ENCODE measurements around the gene CDHR3.
"Not testable (repeated sequence)": the region's sequence is repeated elsewhere in the genome, so short reads cannot be mapped to it uniquely, and the experiment has no call there.

CDHR3 gene

GRCh38 chr7:105963038-105963667 is at the start of gene CDHR3:
Gene CDHR3, plus strand, starts transcription at chr7:105963264. Its CDS starts 55 bp downstream, at chr7:105963319.
- no peak for DNase-seq (ENCODE audit: low read depth in 4 of 4, low spot score in 1 of 4)

- no peak for DNase-seq (ENCODE audit: low read depth in 4 of 4, low spot score in 1 of 4)
Measured at GRCh38 chr7:105913947-105914346, 49.1 kb upstream of the CDHR3 start.

GRCh38 chr7:105916603-105917002 is 46.5 kb upstream of the CDHR3 start:
- no peak for DNase-seq (ENCODE audit: low read depth in 4 of 4, low spot score in 1 of 4)

- no peak for DNase-seq (ENCODE audit: low read depth in 4 of 4, low spot score in 1 of 4)
Measured at GRCh38 chr7:105917659-105918058, 45.4 kb upstream of the CDHR3 start.

- no peak for DNase-seq (ENCODE audit: low read depth in 4 of 4, low spot score in 1 of 4)
Measured at GRCh38 chr7:105920766-105921165, 42.3 kb upstream of the CDHR3 start.

GRCh38 chr7:105924945-105925344 is 38.1 kb upstream of the CDHR3 start:
- DNase-seq (ENCODE audit: low read depth in 4 of 4, low spot score in 1 of 4) = no peak

- DNase-seq (ENCODE audit: low read depth in 4 of 4, low spot score in 1 of 4) = no peak
Measured at GRCh38 chr7:105926131-105926530, 36.9 kb upstream of the CDHR3 start.

GRCh38 chr7:105931179-105931578 is 31.9 kb upstream of the CDHR3 start:
- no peak for DNase-seq (ENCODE audit: low read depth in 4 of 4, low spot score in 1 of 4)

- no peak for DNase-seq (ENCODE audit: low read depth in 4 of 4, low spot score in 1 of 4)
Measured at GRCh38 chr7:105932835-105933477, 30.1 kb upstream of the CDHR3 start.

- no peak for DNase-seq (ENCODE audit: low read depth in 4 of 4, low spot score in 1 of 4)
Measured at GRCh38 chr7:105934572-105935185, 28.4 kb upstream of the CDHR3 start.

GRCh38 chr7:105935250-105935649 is 27.8 kb upstream of the CDHR3 start:
- no peak for DNase-seq (ENCODE audit: low read depth in 4 of 4, low spot score in 1 of 4)

- DNase-seq (ENCODE audit: low read depth in 4 of 4, low spot score in 1 of 4) = no peak
Measured at GRCh38 chr7:105937411-105937810, 25.7 kb upstream of the CDHR3 start.

- no peak for DNase-seq (ENCODE audit: low read depth in 4 of 4, low spot score in 1 of 4)
Measured at GRCh38 chr7:105940109-105940508, 23.0 kb upstream of the CDHR3 start.

GRCh38 chr7:105941596-105941995 is 21.5 kb upstream of the CDHR3 start:
- no peak for DNase-seq (ENCODE audit: low read depth in 4 of 4, low spot score in 1 of 4)

GRCh38 chr7:105943486-105943885 is 19.6 kb upstream of the CDHR3 start:
- no peak for DNase-seq (ENCODE audit: low read depth in 4 of 4, low spot score in 1 of 4)

- DNase-seq (ENCODE audit: low read depth in 4 of 4, low spot score in 1 of 4) = no peak
Measured at GRCh38 chr7:105945848-105946247, 17.2 kb upstream of the CDHR3 start.

- no peak for DNase-seq (ENCODE audit: low read depth in 4 of 4, low spot score in 1 of 4)
Measured at GRCh38 chr7:105951597-105951996, 11.5 kb upstream of the CDHR3 start.

GRCh38 chr7:105952917-105953595 is 10.0 kb upstream of the CDHR3 start:
- DNase-seq (ENCODE audit: low read depth in 4 of 4, low spot score in 1 of 4) = no peak

- DNase-seq (ENCODE audit: low read depth in 4 of 4, low spot score in 1 of 4) = no peak
Measured at GRCh38 chr7:105954711-105955110, 8.4 kb upstream of the CDHR3 start.

- not testable (repeated sequence) for DNase-seq (ENCODE audit: low read depth in 4 of 4, low spot score in 1 of 4)
Measured at GRCh38 chr7:105955651-105956466, 7.2 kb upstream of the CDHR3 start.

- DNase-seq (ENCODE audit: low read depth in 4 of 4, low spot score in 1 of 4) = no peak
Measured at GRCh38 chr7:105958012-105958411, 5.1 kb upstream of the CDHR3 start.
